Measurements from ENCODE around the gene TTC23L. TPM values are rescaled to one million over a fixed set of nuclear protein-coding genes. Genes with fewer than 3 reads are reported as not detected.

Gene TTC23L
- total RNA-seq, 1 experiment from 2014 or later = 3.9 TPM

- no peaks in the 10 kb centered on the region for H4K20me1 ChIP-seq (ENCODE audit: insufficient read depth)
- no peaks in the 10 kb centered on the region for H3K27me3 ChIP-seq (ENCODE audit: insufficient read depth, low read depth)
- H3K27ac ChIP-seq = no peak overlapping the region
- H3K4me2 ChIP-seq = no peak overlapping the region
- BruUV-seq (replicated peaks) = no TSS peak
- no peak overlapping the region for H3K4me3 ChIP-seq
- no peaks in the 10 kb centered on the region for H3K79me2 ChIP-seq (ENCODE audit: low read depth)
- H3K4me1 ChIP-seq (replicated peaks; ENCODE audit: insufficient read depth) = 0 out of 2 replicates have a peak, but pooled peaks cover 6% of the 10 kb centered on the region
- TF ChIP-seq, protein P1, sequence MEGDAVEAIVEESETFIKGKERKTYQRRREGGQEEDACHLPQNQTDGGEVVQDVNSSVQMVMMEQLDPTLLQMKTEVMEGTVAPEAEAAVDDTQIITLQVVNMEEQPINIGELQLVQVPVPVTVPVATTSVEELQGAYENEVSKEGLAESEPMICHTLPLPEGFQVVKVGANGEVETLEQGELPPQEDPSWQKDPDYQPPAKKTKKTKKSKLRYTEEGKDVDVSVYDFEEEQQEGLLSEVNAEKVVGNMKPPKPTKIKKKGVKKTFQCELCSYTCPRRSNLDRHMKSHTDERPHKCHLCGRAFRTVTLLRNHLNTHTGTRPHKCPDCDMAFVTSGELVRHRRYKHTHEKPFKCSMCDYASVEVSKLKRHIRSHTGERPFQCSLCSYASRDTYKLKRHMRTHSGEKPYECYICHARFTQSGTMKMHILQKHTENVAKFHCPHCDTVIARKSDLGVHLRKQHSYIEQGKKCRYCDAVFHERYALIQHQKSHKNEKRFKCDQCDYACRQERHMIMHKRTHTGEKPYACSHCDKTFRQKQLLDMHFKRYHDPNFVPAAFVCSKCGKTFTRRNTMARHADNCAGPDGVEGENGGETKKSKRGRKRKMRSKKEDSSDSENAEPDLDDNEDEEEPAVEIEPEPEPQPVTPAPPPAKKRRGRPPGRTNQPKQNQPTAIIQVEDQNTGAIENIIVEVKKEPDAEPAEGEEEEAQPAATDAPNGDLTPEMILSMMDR (conservative IDR thresholded peaks at IDR 0.05) = no peak
- no peak for TF ChIP-seq EZH2 (IDR thresholded peaks at IDR 0.05; ENCODE audit: low read depth)
- no peaks in the 10 kb centered on the region for H3K36me3 ChIP-seq (ENCODE audit: low read depth)
- H3F3A ChIP-seq (ENCODE audit: insufficient read depth, low read depth) = no peaks in the 10 kb centered on the region
- ChIA-PET CTCF (no interaction called here), POLR2A (ENCODE audit: unreplicated experiment) (interaction anchor here (0.6 kb wide), 1 partner anchor 56 kb away, joined by 20 read pairs; no protein-coding TSS in a partner anchor)
- no peaks in the 10 kb centered on the region for H3K9me3 ChIP-seq (ENCODE audit: insufficient read depth, low read depth)
- no peak for DNase-seq
- intact Hi-C loops (cut with micrococcal nuclease; ENCODE audit: unreplicated experiment) = no loop called here
- H2AFZ ChIP-seq = no peak overlapping the region
- no peaks in the 10 kb centered on the region for H3K9me2 ChIP-seq (ENCODE audit: insufficient read depth)
These were observed 31.4 kb downstream of the TTC23L start for GRCh38 chr5:34870382-34870781.

DNA sequence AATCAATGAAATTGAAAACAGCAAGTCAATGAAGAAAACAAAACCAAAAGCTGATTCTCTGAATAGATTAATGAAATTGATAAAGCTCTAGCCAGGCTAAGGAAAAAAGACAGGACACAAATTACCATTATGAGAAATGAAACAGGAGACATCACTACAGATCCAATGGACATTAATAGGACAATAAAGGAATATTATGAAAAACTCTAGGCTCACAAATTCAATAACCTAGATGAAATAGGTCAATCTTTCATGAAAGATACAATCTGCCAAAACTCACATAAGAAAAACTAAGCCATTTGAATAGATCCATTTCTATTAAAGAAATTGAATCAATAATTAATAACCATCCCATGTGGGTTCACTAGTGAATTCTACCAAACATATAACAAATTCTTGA lies 37.3 kb downstream of the TTC23L start:
- Histone ChIP-seq H3F3A (ENCODE audit: insufficient read depth, low read depth) (no peaks in the 10 kb centered on the region), H2AFZ (no peak overlapping the region), H4K20me1 (ENCODE audit: insufficient read depth) (no peaks in the 10 kb centered on the region), H3K4me1 (replicated peaks; ENCODE audit: insufficient read depth) (no peaks in the 10 kb centered on the region), H3K4me2 (no peak overlapping the region), H3K9me3 (ENCODE audit: insufficient read depth, low read depth) (no peaks in the 10 kb centered on the region), H3K79me2 (ENCODE audit: low read depth) (no peaks in the 10 kb centered on the region), H3K4me3 (no peak overlapping the region), H3K9me2 (ENCODE audit: insufficient read depth) (no peaks in the 10 kb centered on the region), H3K27me3 (ENCODE audit: insufficient read depth, low read depth) (no peaks in the 10 kb centered on the region), H3K36me3 (ENCODE audit: low read depth) (no peaks in the 10 kb centered on the region), H3K27ac (no peak overlapping the region)
- intact Hi-C loops (cut with micrococcal nuclease; ENCODE audit: unreplicated experiment) = no loop called here
- DNase-seq = no peak
- no peak for TF ChIP-seq EZH2 (IDR thresholded peaks at IDR 0.05; ENCODE audit: low read depth)
- TF ChIP-seq, protein P1 (conservative IDR thresholded peaks at IDR 0.05) = no peak
- POLR2A ChIA-PET (ENCODE audit: unreplicated experiment) = no interaction called here
- no TSS peak for BruUV-seq (replicated peaks)
- CTCF ChIA-PET = no interaction called here

GRCh38 chr5:34881246-34881645 lies 42.3 kb downstream of the TTC23L start:
- intact Hi-C loops (cut with micrococcal nuclease; ENCODE audit: unreplicated experiment) = no loop called here
- DNase-seq = no peak
- Histone ChIP-seq H2AFZ (no peak overlapping the region), H3K4me1 (replicated peaks; ENCODE audit: insufficient read depth) (no peaks in the 10 kb centered on the region), H3K4me2 (no peak overlapping the region), H4K20me1 (ENCODE audit: insufficient read depth) (no peaks in the 10 kb centered on the region), H3K9me3 (ENCODE audit: insufficient read depth, low read depth) (no peaks in the 10 kb centered on the region), H3K79me2 (ENCODE audit: low read depth) (no peaks in the 10 kb centered on the region), H3K36me3 (ENCODE audit: low read depth) (no peaks in the 10 kb centered on the region), H3K9me2 (ENCODE audit: insufficient read depth) (no peaks in the 10 kb centered on the region; the same call in 1 of the 2 replicates), H3K27ac (no peak overlapping the region), H3K27me3 (ENCODE audit: insufficient read depth, low read depth) (no peaks in the 10 kb centered on the region), H3K4me3 (no peak overlapping the region), H3F3A (ENCODE audit: insufficient read depth, low read depth) (no peaks in the 10 kb centered on the region)
- CTCF ChIA-PET = no interaction called here
- BruUV-seq (replicated peaks) = no TSS peak
- POLR2A ChIA-PET (ENCODE audit: unreplicated experiment) = no interaction called here
- TF ChIP-seq, protein P1 (conservative IDR thresholded peaks at IDR 0.05) = no peak
- TF ChIP-seq EZH2 (IDR thresholded peaks at IDR 0.05; ENCODE audit: low read depth) = no peak

All from PC-9 (cell line).